ENCODE measurements around the gene CDS2.

CDS2 gene

DNA sequence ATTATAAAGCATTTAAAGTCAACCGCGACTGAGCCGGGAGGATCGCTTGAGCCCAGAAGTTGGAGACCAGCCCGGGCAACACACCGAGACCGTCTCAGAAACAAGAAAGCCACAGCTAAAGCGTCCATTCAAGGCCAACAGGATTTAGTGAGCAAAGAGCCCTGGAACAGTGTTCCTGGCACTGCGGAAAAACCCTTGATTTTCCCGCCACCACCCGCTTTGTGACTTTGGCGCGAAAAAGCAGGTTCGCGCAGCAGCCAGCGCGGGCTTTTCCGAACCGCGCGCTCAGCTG lies 7.7 kb upstream of the CDS2 start:
- DNase-seq (ENCODE audit: low read depth in 2 of 2, low spot score in 1 of 2) = no peak

DNA sequence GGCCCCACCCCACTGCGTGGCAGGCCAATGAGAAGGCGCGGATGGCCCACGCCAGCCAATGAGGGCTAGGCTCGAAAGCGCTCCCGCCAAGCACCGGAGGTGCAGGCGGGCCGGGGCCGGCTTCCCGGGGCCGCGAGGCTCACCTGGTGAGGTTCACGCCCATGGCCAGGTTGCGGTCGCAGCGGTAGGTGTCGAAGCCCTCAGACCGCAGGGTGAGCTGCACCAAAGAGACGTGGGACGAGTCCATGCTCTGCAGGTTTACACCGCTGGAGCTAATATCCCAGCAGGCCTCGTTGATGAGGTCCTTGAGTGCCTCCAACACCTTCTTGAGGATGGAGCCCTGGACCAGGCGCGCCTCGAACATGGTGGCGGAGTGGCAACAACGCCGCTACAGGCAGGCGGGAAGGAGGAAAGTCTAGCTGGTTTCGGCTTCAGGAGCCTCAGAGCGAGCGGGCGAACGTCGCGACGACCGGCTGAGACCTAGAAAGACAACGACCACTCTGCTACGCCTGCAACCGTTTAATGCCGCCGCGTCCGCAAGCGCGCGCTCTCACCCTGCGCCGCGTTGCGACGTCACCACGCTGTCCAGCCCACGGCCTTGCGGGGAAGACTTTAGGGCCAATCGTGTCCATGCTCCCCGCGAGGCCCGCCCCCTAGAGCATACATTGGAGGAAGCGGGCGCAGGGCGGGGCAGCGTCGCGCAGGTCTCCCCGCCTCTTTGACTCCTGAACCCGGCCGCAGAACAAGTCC lies 7.2 kb upstream of the CDS2 start, which contains the start of gene PCNA:
Gene PCNA, minus strand, starts transcription at position 524 of the 750 bp plus-strand sequence. Its CDS starts 160 bp downstream, at position 364.
- peak; percentile 86 to 91 for DNase-seq (ENCODE audit: low read depth in 2 of 2, low spot score in 1 of 2)

DNA sequence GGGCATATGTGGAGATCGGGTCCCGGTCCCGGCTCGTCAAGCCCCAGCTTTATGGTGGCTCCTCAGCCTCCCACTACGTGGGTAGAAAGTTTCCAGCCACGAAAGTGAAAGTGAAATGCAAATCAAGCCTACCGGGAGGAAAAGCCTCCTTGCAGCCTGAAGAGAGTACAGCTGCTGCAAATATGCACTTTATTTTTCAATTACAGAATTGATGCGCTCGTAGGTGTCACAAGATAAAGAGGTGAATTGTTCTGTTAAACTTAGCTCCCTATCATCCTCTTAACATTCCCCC lies 6.7 kb upstream of the CDS2 start:
- DNase-seq (ENCODE audit: low read depth in 2 of 2, low spot score in 1 of 2) = no peak

DNA sequence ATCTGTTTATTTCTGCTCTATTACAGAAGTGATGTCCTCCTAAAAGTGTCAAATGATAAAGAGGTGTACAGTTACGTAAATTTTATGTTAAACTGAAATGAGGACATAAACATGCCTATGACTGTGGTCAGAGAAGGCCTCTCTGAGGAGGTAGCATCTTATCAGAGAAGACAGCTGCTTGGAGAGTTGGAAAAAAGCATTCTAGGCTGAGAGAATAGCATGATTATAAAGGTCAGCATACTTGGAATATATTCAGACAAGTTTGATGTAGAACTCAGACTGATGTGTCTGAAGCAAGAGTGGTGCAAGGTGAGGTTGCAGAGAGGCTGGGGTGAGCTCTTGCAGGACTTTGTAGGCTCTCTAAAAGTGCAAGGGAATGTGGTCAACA lies 3.9 kb upstream of the CDS2 start:
- DNase-seq (ENCODE audit: low read depth in 2 of 2, low spot score in 1 of 2) = no peak

DNA sequence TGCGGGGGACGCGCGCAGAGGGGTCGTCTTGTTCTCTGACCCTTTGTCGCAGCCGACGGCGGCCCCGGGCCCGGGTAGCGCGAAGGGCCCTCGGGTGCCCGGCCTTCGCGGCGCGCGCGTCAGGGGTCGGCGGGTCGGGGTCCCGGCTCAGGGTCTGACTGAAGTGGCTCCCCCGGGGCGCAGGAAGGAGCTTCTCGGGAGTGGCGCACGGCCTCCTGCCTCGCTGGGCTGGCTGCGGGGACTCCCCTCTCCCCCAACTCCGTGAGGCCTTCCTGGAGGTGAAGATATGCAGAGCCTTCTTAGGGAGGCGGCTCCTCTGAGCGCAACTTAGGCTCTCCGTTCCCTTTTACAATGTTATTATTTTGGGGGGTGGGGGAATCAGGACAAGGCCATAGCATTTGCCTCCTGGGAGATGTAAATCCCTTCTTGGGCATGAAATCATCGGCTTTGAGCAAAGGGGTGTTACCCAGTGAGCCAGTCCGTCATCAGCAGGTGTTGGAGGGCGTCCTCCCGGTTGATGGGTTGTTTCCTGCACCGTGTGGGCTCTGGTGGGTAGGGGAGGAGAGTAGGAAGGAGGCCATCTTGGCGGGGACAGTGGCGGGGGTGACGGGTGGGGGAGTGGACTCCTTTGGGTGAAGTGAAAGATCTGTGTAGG lies 523 bp downstream of the CDS2 start:
- DNase-seq (ENCODE audit: low read depth in 2 of 2, low spot score in 1 of 2) = peak; percentile 22 to 34

DNA sequence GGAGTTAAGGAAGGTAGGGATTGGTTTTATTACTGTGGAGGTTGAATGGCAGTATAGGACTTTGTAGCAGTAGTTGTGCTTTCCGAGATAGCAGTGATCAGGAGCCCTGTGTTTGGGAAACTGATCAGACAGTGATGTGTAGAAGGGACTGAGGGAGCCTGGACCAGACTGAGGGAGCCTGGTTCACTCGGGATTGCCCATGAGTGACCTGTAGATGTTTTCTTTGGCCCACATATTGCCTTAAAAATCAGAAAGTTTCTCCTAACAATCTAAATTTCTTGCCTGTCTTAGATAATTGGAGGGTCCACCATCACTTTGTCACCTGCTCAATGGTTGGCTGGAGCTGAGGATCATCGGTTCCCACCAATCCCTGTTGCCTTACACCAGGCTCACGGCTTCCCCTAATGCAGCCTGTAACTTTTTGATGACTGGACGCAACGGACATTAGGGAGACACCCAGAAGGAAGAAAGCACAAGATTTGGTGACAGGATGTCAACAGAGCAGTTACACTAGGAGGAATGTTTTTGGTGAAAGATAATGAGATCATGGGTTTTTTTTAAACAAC lies 1.1 kb downstream of the CDS2 start:
- no peak for DNase-seq (ENCODE audit: low read depth in 2 of 2, low spot score in 1 of 2)

DNA sequence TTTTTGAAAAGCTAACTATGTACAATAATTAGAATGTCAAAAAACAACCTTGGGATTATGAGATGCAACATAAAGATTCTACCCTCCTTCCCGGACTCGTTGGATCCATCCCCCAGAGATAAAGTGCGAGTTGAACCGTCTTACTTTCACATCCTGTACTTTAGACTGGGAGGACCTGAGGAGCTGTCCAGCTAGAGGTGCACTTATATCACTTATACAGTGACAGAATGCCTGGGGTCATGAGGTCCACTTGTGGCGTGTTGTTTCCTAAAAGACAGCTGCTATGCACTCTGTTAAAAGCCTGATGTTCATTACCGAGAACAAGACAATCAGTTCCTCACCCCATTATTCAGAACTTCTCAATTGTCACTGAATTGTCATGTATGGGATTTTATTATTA lies 2.1 kb downstream of the CDS2 start:
- DNase-seq (ENCODE audit: low read depth in 2 of 2, low spot score in 1 of 2) = no peak

DNA sequence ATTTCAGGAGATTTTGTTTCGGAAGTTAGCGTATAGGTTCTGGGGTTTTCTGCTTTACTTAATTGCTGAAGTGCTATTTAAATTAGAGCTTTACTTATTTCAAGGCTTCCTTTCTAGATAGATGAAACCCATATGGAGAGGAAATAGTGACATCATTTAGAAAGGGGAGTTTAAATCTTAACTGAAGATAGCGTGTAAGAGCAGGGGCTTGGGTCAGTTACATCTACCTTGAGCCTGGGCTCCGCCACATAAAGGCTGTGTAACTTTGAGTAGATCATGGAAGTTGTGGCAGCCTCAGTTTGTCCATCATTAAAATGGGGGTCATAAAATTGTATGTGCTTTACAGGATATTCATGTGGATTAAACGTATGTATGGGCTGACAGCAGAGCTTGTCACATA lies 4.7 kb downstream of the CDS2 start:
- no peak for DNase-seq (ENCODE audit: low read depth in 2 of 2, low spot score in 1 of 2)

DNA sequence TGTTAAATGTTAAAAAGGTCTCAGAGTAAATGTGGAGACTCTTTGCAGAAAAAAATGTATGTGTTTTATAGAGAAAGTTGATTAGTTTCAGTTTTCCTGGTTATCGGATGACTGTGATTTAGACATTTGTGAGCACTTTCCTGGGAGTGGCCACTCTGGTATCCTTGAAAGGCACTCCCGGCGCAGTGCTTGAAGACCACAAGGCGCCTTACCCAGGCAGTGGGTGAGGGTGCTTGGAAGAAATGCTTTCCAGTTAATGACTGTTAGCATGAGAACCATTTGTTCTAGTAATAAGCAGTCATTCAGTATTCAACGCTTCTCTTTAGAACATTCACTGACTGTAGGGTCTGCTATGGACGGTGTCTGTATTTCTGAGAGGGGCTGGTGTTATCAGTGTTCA lies 7.2 kb downstream of the CDS2 start:
- DNase-seq (ENCODE audit: low read depth in 2 of 2, low spot score in 1 of 2) = no peak

DNA sequence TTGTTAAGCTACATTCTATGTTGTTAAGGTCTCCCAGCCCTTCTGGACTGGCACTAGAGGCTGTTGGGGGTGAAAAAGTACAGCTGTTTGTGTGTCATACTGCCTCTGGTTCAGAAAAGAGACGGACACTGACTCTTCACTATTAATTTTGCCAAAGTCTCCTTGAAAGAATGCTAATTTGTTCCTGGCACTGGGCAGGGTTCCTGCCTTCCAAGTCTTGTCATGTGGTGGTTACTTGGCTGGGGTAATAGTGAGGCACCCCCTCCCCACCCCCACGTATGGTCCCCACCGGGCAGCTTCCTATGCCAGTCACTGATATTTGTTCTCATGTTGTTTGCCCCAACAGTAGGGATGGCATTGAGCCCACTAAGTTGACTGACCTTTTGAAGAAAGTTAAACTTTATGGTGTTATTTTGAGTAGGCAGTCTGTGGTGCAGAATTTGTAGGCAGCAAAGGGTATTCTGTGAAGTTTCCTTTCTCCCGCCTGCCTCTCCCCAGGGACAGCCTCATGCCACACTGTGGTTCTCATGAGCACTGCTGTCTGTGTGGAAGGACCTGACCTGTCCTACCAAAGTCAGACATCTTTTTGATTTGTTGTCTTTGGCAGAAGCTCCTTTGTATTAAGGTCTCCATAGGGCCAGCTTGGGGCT lies 8.7 kb downstream of the CDS2 start:
- DNase-seq (ENCODE audit: low read depth in 2 of 2, low spot score in 1 of 2) = no peak

DNA sequence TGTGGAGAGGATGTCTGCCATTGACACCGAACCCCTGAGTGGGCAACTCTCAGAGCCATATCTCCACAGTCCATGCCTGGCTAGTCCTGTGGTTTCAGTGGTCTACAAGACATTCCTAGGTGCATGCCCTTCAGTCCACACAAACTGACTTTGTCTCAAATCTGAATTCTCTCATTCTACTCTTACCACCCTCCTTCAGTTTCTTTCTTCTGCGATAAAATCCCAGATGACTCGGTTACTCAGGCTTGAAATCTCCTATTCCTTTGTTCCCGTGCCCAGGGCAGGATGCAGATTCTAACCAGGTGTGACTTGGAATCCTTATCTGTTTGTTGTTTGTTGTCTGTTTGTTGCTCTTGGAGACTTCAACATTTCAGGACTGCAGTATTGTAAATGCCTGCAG lies 9.3 kb downstream of the CDS2 start:
- no peak for DNase-seq (ENCODE audit: low read depth in 2 of 2, low spot score in 1 of 2)

DNA sequence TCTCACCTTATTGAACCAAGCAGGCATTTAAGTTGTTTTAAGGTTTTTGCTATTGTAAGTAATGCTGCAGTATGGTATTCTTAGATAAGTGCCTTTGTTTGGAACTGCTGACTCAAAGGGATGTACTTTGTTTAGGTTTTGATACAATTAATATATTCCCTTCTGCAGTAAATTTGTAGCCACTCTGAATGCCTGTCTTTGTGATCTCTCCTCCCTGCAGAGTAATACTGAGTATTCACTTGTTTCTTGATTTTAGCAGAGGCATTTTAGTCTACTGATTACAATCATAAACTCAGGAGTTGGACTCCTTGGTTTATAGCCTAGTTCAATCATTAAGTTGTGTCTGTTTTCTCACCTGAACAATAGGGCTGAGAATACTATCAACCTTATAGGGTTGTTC lies 13.4 kb downstream of the CDS2 start:
- DNase-seq (ENCODE audit: low read depth in 2 of 2, low spot score in 1 of 2) = no peak

DNA sequence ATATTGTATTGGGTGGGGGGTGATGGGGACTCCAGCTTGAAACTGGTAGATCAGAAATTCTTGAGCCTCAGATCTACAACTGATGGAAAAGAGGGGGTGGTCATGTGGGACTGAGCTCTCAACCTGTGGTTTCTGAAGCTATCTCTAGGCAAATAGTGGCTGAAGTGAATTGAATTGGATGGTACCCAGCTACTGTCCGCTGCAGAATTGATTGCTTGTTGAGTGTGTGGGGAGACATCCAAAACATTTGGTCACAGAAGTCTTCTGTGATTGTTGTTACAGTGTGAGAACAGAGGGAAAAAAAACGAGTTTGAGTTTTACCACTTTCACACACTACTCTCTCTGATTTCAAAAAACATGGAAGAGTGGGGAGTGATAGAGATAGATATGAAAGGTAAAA lies 14.8 kb downstream of the CDS2 start:
- DNase-seq (ENCODE audit: low read depth in 2 of 2, low spot score in 1 of 2) = no peak

DNA sequence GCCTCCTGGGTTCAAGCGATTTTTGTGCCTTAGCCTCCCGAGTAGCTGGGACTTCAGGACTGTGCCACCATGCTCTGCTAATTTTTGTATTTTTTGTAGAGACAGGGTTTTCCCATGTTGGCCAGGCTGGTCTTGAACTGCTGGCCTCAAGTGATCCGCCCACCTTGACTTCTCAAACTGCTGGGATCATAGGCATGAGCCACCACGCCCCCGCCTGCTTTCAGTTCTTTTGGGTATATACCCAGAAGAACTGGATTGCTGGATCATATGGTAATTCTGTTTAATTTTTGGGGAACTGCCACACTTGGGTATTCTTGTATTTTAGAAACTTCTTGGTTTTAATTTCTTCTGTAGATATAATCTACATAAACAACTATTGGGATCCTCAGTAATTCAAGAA lies 17.0 kb downstream of the CDS2 start:
- DNase-seq (ENCODE audit: low read depth in 2 of 2, low spot score in 1 of 2) = no peak

DNA sequence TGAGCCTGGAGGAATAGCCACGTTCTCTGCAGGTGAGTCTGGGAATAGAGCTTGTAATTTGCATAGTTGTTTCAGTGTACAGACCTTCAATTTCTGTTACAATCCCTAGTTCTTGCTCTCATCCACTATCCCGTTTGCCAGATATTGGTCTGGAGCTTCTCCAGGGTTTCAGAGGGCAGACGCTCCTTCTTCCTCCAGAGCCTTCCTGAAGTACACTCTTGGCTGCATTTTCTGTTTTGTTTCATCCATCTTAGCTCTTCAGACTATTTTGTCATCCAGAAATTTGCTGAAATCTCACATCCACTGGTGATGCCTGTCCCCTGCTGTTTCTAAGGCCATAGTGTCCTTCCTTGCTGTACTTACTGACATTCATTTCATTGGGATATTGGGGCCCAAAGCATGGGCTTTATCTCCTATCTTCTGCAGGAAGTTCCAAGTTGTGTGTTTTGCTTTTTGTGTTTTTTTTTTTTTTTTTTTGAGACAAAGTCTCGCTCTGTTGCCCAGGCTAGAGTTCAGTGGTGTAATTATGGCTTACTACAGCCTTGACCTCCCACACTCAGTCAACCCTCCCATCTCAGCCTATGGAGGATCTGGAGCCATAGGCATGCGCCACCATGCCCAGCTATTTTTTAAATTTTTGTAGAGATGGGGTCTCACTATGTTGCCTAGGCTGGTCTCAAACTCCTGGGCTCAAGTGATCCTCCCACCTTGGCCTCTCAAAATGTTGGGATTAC lies 18.7 kb downstream of the CDS2 start:
- DNase-seq (ENCODE audit: low read depth in 2 of 2, low spot score in 1 of 2) = no peak

DNA sequence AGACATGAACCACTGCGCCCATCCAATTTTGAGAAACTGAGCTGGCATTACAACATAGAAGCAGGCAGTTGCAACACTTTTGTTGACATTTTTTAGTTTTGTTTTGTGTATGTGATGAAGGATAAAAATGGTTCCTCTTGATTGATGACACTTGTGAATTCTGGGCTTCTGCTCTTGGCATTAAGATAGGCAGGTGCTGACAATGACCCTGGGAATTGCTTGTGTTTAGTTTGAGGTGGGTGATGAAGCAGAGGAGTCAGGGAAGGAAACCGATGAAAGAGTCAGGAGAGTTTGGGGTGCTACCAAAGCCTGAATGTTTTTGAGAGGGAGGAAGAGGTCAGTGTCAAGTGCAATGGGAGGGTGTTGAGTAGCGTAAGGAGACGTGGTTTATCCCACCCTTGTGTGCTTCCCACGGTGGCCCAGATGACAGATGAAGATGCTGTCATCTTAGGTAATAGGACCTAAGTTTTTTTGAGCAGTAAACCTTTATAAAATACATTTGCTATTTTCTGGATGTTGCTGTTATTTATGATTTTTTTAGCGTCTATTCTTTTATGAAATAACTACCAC lies 19.4 kb downstream of the CDS2 start:
- no peak for DNase-seq (ENCODE audit: low read depth in 2 of 2, low spot score in 1 of 2)

DNA sequence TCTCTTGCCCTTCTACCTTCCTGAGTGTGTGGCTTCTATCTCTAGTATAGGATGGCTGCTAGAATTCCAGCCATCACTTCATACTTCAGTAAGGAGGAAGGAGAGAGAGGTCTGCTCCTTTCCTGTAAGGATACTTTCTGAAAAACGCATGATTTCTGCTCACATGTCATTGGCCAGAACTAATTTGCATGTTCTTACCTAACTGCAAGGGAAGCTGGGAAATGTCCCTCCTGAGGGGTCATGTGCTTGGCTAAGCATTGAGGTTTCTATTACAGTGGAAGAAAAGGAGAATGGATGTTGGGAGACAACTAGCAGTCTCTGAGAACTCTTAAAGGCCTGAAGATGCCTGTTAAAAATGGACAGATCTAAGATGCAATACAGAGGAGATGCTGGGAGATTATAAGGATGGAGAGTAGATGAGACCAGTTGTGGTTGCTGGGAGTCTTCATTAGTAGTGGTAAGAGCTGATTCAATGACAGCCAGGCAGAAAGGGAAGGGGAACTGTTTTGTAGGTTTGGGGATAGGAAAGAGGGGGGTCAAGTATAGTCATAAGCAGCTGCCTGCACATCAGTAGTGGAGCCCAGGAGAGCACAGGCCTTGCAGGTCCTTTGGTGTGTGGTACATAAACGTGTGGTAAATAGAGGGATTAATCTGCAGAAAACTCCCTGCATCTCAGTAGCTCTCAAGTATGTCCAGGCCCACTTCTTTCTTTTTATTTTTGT lies 20.2 kb downstream of the CDS2 start:
- no peak for DNase-seq (ENCODE audit: low read depth in 2 of 2, low spot score in 1 of 2)

DNA sequence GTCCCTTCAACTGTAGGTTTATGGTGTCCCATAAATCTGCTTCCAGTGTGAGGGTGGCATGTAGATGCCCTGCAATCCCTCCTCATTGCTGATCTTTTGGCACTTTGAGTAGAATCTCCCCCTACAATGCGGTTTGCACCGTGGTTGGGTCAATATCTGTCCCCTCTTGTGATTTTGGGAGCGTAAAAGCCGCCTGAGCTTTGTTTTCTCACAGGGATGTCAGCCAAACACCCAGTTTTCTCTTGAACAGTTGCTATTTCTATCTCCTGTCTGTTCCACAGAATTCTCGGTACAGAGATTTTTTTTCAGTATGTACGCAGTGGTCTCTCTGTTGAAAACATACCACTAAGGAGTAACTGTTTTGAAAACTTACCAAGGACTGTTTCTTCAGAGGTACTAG lies 21.8 kb downstream of the CDS2 start:
- no peak for DNase-seq (ENCODE audit: low read depth in 2 of 2, low spot score in 1 of 2)

DNA sequence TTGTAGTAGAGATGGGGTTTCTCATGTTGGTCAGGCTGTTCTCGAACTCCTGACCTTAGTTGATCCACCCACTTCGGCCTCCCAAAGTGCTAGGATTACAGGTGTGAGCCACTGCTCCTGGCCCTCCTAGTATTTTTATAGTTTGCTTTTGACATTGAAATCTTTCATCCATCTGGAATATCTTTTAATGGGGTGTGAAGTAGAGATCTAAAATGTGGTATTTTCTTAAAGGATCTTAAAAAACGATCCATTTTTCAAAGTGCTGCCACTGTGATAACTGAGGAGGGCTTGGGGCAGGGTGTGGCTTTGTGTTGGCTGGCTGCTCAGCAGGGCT lies 23.1 kb downstream of the CDS2 start:
- no peak for DNase-seq (ENCODE audit: low read depth in 2 of 2, low spot score in 1 of 2)

DNA sequence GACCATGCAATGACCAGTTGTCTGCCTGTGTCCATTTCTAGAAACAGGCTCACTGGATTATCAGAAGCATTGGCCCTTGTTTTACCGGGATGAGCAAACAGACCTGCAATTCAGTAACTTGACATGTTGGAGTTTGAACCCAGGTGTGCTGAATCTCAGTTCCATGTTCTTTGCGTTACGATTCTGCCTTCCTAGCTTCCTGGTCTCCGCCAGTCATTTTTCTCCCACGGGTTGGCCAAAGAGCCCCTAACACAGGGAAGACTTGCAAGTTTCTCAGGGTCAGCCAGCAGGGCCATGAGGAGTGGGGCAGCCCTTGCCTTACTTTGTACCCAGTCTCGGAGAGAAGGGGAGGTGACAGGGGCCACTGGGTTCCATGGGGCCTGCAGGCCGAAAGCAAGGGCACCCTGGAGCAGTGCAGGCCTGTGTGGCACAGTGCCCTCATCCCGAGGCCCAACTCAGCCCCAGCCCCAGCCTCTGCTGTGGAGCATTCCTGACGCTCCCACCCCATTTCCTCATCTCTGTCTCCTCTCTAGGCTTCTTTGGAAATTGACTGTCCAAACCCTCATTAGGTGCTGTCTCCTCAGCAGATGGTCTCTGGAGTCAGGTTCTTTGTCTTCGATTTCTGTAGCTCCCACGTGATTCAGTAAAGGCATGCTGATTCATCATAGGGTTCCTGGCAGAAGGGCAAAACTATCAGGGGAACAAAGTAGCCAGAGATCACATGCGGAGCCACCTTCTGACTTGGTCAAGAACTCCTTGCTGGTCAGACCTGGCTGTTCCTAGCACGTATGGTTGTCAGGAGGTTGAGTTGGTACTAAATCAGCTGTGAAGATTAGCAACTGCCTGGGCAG lies 23.6 kb downstream of the CDS2 start:
- DNase-seq (ENCODE audit: low read depth in 2 of 2, low spot score in 1 of 2) = no peak
